HG02763 (cell line): ENCODE measurements around the gene MVB12B.

Experiments used
- ATAC-seq: cut with Tn5 transposase; IDR thresholded peaks from one replicate; pipeline ENCODE4 v1.9.1; 2021; ENCODE audit warnings: mild to moderate bottlenecking, moderate library complexity; ENCODE audit not compliant: unreplicated experiment

MVB12B gene

DNA sequence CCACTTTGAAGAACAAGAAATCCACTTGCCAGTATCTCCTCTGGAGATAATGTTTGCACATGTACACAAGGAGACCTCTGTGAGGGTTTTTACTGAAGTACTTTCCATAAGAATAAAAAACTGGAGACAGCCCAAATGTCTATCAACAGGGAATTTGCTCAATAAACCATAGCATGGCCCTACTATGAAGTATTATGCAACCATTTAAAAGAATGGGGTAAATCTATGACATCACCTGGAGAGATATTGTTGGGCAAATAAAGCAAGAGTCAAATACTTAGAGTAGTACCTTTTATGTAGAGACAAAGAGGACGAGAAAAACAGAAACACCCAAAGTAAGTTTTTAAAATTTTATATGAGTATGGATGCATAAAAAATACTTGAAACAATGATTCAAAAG lies 23.9 kb upstream of the MVB12B start:
- no peak for ATAC-seq

DNA sequence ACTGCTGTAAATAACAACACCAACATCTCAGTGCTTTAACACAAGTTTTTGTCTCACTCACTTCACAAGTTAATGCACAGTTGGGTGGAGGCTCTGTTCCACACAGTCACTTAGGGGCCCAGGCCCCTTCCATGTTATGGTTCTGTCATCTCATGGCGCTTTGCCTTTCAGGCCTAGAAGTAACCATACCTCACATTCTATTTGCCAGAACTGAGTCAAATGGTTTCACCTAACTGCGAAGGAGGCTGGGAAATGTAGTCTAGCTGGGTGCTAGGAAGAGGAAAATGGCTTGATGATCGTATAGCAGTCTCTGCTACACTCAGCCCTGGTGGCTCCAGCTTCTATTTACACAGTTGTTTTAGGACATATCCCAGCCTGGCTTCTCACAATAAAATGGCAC lies 23.1 kb upstream of the MVB12B start:
- no peak for ATAC-seq

DNA sequence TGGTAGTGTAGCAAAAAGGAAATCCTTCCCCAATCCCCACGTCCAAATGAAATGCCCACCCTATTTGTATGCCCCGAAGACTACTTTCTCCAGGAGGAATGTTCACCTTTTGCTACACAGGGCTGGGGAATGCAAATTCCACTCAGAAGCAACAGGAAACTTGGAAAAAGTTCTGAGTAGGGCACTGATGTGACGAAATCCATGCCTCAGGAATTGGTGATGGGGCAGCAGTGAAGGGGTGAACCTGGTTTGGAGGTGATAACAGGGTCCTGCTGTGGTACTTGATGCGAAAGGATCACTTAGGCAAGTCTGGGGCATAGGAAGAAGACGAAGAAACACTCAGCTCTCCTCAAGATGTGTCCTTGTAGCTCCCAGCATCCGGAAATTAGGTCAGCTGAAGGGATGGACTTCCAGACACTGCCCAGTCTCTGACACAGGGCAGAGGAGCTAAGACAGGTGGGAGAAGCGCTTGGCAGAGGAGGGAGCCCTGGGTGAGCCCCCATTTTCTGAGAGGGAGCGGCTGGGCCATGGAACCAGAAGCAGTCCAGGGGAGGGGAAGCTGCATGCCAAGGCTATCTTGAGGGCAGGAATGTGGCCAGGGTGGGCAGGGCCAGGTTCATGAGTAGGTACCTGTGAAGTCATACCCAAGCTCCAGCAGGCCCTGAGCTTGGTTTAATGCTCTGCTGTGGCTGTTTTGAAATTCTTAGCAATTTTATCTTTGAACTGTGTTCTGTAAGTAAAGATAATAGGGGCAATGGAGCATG lies 22.2 kb upstream of the MVB12B start:
- no peak for ATAC-seq

DNA sequence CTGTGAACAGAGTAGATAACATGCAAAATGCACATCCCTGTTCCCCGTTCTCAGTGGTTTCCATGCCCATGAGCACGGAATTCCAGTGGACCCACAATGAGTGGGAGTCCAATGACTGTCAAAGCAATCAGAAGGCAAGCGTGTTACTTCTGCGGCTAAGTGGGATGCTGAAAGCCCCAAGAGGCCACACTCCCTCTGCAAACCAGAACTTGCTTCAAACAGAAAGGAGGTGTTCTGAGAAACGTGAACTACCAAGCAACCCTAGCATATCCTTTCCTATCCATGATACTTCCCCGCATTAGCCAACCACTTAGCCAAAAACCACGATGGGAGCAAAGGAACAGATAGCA lies 21.7 kb upstream of the MVB12B start:
- no peak for ATAC-seq

DNA sequence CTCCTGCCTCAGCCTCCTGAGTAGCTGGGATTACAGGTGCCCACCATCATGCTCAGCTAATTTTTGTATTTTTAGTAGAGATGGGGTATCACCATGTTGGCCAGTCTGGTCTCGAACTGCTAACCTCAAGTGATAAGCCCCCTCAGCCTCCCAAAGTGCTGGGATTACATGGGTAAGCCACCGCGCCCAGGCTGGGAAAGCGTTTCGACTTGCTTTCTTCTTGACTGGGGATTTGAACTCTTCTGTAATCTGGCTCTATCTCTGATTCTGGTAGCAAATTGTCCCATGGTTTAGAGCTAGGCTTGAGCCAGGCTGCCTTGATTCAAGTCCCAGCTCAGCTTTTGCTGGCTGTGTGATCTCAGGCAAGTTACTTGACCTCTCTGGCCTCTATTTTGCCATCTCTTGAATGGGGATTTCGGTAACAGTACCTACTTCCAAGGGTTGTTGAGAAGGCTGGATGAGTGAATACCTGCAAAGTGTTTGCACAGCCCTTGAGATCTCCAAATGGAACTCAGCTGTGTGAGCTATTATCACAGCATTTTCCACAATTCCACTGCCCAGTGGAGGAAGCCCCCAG lies 20.5 kb upstream of the MVB12B start:
- ATAC-seq = no peak

DNA sequence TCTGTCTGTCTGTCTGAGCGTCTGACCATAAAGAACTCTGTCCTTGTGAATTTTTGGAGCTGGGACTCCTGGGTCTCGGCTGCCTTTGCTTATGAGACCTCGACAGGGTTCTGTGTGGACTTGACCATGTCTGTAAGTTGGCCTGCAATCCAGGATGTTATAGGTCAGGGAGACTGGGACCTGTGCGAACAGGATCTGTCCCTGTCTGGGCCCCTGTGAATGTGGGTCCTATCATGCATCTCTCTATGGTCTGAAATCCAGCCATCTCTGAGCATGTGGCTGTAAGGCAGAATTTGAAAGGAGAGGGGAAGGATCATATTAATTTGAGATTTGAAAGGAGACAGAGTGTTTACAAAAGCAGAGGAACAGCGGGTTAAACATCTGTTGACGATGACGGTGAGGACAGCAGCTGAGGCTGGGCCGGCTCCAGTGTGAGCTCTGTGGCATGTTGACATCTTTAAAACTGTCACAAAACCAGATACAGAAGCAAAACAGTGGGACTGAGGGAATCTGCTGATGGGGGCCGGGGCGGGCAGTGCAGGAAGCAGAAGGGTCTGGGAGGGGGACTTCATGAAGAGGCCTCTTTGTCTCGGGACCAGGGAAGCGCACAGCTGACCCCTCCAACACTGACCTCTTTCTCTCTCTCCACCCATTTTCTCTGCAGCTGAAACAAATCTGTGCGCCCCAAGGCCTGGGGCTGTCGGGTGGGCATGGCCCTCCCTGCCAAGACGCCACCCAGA lies 19.1 kb upstream of the MVB12B start:
- no peak for ATAC-seq

DNA sequence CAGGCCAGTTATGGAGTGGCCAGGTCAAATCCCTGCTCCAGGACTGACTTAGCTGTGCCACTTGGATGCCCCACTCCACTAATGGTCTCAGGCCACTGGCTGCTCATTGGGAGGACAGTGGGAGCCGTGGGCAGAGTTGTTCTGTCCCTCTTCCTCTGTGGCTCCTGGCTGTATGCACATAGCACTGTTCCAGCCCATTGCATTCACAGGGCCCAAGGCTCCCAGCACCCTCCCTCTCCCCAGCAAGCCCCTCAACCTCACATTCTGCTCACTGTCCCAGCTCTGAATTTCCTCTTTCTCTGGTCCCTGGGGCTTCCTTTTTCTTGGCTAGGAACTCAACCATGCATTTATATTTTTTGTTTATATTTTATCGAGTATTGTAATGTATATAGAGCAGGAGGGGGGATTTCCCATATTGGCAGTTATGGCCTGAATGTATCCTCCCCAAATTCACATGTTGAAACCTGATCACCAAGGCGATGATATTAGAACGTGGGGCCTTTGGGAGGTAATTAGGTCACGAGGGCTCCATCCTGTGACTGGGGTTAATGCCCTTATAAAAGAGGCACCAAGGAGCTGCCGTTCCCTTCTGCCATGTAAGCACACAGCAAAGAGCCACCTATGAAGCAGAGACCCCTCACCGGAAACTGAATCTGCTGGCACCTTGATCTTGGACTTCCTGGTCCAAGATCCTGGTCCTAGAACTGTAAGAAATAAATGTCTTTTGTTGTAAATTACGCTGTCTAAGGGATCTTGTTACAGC lies 17.0 kb upstream of the MVB12B start:
- ATAC-seq = no peak

DNA sequence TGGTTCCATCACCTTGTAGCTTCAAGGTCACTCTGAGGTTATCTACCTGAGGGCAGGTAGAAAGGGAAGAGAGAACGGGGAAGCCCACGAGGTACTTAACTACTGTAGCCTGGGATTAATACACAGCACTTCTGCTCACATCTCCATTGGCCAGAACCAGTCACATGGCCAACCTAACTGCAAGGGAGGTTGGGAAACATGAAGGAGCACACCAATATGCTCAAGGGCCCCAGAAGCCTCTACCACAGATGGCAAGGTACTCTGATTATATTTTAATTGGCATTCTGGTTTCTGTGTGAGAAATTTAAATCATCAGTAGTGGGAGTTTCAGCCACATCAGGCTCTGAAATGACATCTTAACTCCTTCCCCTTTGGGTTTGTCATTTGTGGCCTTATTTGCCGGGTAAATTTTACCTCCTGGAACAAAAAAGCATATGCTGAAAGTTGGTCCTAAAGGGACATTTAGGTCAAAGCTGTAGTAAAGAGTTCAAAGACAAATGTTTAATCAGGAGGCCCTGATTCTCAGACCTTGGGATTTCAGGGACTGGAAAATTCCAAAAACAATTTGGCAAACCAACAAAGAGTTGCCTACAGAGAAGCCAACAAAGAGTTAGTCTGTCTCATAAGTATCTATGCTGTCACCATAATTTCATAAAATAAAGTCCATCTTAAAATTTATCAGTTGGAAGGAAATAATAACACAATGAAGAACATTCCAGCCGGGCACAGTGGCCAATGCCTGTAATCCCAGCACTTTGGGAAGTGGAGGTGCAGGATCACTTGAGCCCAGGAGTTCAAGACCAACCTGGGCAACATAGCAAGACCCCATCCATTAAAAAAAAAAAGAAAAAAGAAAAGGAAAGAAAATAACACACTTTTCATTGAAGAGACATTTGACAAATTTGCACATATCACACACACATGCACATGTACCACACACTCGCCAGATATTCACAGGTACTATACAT lies 13.8 kb upstream of the MVB12B start:
- no peak for ATAC-seq

DNA sequence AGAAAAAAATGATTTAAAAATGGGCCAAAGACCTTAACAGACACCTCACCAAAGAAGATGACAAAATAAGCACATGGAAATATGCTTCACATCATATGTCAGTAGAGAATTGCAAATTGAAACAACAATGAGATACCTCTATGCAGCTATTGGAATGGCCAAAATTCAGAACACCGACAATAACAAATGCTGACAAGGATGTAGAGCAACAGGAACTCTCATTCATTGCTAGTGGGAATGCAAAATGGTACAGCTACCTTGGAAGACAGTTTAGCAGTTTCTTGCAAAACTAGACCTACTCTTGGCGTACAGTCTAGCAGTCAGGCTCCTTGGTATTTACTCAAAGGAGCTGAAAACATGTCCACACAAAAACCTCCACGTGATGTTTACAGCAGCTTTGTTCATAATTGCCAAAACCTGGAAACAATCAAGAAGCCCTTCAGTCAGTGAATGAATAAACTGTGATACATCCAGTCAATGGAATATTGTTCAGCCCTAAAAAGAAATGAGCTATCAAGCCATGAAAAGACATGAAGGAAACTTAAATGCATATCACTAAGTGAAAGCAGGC lies 10.5 kb upstream of the MVB12B start:
- ATAC-seq = no peak

DNA sequence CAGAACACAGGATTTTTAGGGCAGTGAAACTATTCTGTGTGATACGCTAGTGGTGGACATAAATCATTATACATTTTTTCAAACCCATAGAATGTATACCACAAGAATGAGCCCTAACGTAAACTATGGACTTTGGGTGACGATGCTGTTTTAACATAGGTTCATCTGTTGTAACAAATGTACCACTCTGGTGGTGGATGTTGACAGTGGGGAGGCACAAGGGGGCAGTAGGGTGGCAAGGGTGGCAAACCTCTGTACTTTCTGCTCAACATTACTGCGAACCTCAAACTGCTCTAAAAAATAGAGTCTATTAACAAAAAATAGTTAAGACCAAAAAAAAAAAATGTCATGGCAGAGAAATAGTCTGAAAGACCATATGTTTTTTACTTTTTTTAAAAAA lies 9.1 kb upstream of the MVB12B start:
- no peak for ATAC-seq

DNA sequence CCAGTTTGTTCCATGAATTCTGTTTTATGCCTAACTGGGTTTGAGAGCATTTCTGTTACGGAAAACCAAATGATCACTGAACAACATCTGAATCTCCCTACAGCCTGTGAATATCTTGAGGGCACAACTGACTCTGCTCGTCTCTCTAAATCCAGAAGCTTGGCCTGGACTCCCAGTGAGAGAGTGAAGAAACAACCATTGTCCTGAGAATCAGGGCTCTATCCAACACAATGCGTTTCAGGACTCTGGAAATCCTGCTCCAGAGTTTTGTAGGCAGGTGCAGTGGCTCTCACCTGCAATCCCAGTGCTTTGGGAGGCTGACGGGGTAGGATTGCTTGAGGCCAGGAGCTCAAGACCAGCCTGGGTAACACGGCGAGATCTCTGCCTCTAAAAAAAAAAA lies 7.8 kb upstream of the MVB12B start:
- ATAC-seq = no peak

DNA sequence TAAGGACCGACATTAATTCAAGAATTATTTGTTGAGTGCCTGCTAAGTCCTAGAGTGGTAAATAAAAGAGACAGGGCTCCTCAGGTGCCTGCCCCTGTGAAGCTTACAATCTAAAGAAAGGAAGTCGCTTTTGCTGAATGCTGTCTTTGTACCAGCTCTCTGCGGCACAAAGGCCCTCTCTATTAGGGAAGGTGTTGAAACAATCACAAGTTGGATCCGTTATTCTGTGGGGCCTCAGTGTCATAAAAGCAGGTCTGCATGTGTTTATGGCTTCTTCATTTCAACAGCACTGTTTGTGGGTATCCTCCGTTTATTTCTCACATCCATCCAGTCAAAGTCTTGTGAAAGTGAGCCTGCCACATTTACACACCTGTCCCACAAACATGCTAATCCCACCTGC lies 7.0 kb upstream of the MVB12B start:
- ATAC-seq = no peak

DNA sequence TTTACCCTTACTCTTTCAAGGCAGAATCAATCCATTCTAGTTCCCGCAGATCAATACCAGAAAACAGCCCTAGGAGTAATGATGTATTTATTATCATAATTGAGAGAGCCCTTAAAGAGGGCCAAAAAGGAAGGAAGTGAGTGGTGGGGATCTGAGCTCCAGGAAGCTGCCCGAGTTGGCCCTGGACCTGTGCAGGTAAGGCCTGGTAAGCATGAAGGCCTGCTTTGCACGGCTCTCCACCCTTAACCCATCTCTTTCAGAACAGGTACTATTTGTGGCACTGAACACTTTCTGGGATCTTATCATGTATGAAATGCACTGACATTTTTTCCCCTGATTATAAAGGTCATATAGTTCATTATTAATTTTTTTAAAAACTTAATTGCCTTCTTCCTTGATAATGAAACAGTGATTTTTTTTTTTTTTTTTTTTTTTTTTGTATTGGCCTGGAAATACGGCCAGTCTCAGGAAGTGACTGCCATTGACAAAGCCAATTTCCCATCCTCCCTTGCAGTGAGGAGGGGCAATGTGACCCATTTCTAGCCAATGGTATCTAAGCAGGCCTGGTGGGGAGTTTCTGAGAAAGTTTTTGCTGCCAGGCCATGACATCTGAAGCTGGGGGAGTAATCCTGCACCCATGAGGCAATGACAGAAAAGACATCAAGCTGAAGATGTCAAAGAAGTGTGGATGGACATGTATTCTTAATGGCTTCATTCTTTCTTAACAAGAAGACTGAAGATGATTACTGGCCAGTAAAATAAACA lies 6.3 kb upstream of the MVB12B start:
- ATAC-seq = no peak

DNA sequence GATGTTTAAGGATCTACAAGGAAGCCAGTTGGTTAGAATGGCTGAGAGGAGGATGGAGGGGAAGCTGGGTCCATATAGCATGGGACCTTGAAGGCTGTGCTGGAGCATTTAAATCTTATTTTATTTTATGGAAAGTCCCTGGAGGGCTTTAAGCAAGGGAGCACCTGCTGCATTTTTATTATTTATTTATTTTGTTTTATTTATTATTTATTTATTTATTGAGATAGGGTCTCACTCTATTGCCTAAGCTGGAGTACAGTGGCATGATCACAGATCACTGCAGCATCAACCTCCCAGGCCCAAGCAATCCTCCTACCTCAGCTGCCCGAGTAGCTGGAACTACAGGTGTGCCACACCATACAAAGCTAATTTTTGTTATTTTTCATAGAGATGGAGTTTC lies 4.9 kb upstream of the MVB12B start:
- no peak for ATAC-seq

DNA sequence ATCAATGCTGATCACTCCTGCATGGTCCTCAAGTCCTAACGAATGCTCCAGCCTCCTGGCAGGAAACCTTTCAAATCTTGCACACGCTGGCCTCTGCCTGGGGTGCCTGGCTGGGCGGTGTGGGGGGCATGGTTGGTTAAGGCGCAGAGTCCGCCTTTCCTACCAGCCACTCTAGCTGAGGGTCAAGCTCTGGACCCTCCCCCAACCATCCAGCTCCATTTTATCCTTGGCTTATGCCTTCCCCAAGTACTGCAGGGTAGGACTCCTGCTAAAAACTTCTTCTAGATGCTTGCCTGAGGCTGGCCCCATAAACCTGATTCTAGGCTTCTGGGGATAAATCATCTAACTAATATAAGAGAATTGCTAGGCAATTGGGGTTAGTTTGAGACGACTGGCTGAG lies 808 bp upstream of the MVB12B start:
- no peak for ATAC-seq

DNA sequence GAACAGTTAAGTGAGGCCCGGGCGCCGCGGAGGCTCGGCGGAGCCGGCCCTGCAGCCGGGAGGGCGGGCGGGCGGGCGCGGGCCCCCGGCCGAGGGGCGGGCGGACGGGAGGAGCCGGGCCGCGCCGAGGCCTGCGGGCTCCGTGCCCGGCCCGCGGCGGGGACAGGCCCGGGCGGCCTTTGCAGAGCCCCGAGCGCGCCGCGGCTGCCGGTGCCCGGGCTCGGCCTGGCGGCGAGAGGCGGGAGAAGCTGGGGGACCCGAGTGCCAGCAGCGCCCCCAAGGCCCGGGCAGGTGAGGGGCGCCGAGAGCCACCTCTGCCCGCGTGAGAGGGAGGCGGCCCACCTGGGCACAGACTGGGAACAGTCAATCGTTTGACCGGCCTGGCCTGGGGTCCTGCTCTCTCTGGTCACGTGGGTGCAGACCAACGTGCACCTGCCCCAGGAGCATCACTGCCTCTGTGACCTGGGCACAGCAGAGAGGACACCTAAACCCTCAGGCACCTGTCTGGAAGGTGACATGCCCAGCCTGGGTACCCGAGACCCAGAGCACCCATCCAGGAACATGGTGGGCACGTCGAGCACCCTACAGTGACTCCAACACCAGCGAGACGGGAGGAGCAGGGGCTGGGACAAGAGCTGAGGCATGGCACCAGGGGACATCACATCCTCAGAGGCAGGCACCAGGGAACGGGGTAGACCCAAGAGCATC lies 531 bp downstream of the MVB12B start:
- ATAC-seq = no peak

DNA sequence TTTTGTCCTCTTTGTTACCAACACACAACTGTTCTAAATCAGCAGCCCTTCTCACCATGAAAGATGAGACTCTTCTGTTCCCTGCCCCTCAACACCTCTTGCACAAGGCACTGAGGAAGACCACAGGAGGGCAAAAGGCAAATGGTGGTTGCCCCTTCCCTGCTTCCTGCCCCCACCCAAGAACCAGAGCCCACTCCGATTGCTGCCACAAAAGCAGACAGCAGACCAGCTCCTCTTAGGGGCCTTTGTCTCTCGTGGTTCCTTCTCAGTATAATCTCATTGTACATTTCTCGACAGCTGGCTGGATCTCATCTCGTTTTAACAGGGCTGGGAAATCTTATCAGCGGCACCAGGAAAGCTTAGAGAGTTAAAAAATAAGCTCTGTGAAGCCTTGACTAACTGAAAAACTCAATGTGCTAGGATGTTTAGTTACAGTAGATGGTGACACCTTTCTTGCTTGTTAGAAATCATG lies 1.1 kb downstream of the MVB12B start:
- no peak for ATAC-seq

DNA sequence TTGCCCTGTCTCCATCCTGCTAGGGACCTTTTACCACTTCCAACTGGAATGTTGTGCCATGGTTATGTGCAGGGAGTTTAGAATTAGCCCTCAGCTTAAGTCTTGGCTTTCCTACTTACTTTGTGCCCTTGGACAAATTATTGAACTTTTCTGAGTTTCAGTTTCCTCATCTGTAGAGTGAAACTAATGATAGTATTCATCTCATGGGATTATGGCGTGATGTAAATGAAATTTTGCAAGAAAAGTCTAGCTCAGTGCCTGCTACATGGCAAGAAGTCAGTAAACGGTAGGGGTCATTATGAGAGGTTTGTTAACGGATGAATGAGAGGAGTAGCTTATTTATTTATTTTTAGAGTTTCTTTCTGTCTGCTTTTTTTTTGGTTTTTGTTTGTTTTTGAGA lies 1.8 kb downstream of the MVB12B start:
- ATAC-seq = no peak
